NCI-H2081 (cell line): ENCODE results near the gene PKDCC.

Experiments used
- DNase-seq, 2 experiments: peaks; one replicate each; lab custom pipeline; 2025; lab: John Stamatoyannopoulos, UW

PKDCC gene

GRCh38 chr2:42050010-42050702 is 2.3 kb downstream of the PKDCC start:
- DNase-seq = no peak

DNA sequence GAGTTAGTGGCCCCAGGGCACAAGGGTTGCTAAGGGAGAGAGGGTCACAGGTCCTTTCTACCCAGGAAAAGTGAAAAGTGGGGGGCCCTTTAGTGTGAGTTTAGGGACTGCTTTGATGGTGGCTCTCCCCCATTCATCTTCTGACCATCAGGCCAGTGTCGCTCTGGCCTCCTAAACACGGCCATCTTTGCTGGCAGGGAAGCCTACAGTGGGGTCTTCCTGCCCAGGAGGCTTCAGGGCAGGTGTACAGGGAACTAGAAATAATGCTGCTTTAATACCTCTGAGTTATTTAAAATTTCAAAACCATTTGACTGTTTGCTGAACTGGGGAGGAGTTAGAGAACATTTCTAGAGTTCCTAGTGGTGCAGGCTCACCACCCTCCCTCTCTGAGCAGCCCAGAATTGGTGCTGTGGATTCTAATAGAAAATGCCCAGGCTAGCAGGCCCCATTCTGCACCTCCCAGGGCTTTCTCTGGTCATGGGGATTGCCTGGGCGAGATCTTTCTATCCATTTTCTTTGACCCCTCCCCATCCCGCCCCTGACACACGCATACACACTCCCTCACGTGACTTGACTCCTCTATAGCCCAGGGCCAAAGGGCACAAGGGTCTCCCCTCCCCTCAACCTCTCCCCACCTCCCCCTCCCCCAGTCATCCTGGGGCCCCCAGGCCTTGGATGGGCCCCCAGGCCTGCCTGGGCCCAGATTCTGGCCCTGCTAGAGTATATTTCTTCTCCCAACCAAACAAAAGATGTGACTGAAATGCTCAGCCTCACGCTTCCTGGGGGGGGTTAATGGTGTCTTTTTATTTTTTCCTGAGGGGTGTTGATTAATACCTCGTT is 3.1 kb downstream of the PKDCC start:
- no peak for DNase-seq

GRCh38 chr2:42051543-42052235 is 3.9 kb downstream of the PKDCC start:
- no peak for DNase-seq

DNA sequence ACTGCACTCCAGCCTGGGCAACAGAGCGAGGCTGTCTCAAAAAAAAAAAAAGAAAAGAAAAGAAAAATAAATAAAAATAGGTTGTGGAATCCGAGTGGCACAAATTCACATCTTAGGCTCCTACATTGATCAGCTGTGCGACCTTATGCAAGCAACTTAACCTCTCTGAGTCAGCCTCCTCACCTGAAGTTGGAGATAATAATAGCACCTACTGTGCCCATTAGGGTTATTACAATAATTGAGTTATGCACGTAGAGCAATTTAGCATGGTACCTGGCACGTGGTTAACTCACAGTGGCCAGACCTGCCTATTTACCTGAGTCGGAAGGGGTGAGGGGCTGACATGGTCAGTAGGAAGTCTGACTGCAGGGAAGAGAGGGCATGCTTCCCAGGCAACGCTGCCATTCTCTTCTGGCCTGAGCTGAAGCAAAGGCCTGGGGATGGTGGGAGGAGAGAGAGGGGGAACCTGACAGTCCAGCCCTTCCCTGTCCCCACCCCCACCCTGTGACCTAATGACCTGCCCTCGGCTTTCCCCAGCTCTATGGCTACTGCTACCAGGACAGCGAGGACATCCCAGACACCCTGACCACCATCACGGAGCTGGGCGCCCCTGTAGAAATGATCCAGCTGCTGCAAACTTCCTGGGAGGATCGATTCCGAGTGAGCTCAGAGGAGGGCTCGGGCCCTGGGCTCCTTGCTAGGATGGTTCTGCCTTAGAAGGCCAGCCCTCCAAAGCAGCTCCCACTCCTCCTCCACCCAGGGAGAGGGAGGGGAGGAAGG is 5.1 kb downstream of the PKDCC start:
- no peak for DNase-seq

DNA sequence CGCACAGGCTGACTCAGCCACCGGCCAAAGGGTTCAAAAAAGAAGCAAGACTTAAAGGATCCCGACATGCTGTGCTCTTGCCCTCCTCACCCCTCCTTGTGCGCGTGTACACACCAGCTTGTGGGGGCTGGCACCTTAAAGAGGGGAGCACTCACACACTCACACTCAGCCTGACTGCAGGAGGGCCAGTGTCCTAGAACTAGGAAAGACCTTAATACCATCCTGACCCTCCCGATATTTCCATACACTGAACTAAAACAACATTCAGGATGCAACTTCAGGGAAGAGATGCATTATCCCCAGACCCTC is 5.6 kb downstream of the PKDCC start:
- DNase-seq = no peak

- DNase-seq = no peak
Measured at GRCh38 chr2:42053791-42054701, 6.2 kb downstream of the PKDCC start.

DNA sequence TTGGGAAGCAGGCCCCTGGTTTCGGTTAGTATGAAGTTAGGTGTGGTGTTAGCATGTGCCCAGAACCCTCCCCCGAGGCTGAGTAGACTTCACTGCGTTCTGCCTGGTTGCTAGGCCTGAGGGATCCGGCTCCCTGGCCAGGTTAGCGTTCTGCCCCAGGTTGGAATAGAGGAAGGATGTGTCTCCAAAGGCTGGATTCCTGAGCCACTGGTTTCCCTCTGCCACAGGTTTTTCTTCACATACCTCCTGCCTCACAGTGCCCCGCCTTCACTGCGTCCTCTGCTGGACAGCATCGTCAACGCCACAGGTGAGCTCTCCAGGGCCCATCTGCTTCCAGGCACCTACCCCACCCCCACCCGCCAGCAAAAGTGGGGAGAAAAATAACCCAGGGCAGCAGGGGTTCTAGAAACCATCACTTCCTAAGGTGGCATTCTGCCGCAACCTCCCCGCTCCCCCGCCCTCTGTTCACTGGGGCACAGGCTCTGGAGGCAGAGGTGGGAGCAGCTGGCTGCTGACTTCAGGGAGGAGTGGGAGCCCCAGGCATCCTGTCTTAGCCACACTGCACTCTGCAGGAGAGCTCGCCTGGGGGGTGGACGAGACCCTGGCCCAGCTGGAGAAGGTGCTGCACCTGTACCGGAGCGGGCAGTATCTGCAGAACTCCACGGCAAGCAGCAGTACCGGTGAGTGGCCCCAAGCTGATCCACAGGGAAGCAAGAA is 7.1 kb downstream of the PKDCC start:
- no peak for DNase-seq

- no peak for DNase-seq
Measured at GRCh38 chr2:42055573-42056514, 8.0 kb downstream of the PKDCC start.

DNA sequence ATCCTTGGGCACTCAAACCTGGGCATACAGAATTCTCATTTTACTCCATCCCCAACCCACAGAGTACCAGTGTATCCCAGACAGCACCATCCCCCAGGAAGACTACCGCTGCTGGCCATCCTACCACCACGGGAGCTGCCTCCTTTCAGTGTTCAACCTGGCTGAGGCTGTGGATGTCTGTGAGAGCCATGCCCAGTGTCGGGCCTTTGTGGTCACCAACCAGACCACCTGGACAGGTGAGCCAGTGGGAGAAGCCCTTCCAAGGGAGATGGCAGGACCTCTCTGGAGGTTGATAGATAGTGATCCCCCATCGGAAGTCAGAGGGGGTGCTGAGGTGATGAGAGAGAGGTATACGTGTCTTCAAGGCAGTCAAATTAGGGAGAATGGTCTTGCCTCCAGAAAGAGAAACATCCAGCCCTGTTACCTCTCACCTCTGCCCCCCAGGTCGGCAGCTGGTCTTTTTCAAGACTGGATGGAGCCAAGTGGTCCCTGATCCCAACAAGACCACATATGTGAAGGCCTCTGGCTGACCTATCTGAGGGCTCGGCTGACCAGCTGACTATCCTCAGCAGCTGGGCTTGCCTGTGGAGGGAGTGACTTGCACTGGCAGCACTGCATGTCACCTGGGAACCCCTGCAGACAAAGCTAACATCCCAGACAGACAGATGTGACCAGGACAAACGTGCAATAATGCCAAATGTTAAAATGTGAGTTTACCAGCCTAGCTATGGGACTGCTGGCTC is 9.5 kb downstream of the PKDCC start:
- no peak for DNase-seq

GRCh38 chr2:42057902-42058450 is 10.2 kb downstream of the PKDCC start:
- DNase-seq = no peak

DNA sequence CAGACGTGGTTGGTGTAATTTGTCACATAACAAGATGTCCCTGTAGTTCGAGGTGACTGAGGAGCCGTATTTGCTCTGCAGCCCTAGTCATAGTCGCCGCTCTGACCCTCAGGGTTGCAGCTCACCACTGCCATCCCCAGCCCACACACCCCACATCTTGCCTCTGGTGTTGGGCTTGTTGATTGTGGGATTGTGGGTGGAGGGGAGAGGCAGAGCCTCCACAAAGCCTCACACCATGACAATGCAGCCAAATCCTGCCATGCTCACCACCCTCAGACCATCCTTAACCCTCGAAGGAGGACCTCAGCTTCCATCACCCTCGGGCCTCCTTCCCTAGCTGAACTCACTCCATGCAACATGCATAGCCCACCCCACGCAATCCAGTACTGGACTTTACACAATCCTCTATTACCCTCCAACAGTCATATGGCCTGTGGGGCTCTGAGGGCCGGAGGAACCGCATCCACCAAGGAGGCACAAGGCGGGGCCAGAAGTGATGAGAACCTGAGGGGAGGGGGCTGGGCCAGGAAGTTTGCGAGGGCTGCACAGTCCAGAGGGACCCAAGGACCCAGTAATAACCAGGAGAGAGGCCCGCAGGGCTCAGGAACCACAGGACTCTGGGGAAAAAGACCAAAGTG is 11.6 kb downstream of the PKDCC start:
- DNase-seq = no peak

GRCh38 chr2:42060028-42060427 is 12.2 kb downstream of the PKDCC start:
- DNase-seq = no peak

GRCh38 chr2:42060718-42061619 is 13.1 kb downstream of the PKDCC start:
- DNase-seq = no peak

GRCh38 chr2:42061839-42062238 is 14.0 kb downstream of the PKDCC start:
- no peak for DNase-seq

DNA sequence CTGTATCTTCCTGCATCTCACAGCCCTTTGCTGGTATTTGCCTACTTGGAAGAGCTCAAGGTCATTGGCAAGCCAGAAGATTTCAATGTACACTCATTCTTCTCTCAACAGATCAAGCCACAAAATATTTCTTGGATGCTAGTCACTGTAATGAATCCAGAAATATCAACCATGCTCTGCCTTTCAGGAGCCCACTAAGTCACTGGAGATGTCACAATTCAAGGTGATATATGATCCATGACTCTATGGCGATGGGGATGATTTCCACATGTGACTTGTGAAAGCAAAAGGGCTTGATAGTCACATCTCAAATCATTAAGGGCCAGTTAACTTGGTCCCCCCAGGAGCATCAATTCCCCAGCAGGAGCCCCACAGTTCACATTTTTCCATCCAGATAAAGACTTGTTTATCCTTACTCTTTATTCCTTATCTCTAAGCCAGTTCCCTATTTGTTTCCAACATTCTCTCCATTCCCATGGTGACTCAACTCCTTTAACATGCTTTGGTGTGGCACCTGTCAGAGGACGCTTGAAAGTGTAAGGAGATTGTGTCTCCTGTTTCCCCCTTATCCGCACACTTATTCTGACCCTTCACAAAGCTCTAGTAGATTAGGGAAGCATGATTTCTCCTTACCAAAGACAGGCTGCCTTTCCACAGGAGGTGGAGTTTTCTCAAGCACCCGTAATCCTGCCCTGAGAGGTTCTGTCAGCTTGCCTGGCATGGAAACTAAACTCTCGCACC is 15.8 kb downstream of the PKDCC start:
- no peak for DNase-seq

DNA sequence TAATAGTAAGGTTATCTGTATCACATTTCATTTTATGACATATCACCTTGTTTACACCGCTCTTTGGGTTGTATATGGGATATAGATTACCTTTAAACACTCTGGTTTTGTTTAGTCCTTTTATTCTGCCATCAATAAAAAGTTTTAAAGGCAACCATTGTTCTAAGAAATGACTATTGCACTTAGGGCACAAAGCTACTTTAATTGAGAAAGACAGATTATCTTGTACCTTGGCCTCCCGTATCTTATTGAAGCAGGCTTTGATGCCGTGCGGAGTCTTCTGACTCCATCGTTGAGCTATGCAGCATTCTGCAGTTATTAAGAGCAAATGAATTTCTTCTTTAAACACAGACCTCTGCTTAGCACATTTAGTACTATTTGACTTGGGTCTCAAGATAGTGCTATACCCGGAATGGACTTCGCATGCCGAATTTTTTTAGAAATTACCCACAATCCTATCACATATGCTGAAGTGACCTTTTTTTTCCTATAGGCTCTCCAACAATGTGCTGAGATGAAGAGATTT is 16.7 kb downstream of the PKDCC start:
- DNase-seq = no peak
